ENCODE data around the gene SLC51B.
A peak's percentile ranks its signal among the peaks of the same experiment; 100 is the strongest.
"Not testable (repeated sequence)": the region's sequence is repeated elsewhere in the genome, so short reads cannot be mapped to it uniquely, and the experiment has no call there.

The SLC51B gene

DNA sequence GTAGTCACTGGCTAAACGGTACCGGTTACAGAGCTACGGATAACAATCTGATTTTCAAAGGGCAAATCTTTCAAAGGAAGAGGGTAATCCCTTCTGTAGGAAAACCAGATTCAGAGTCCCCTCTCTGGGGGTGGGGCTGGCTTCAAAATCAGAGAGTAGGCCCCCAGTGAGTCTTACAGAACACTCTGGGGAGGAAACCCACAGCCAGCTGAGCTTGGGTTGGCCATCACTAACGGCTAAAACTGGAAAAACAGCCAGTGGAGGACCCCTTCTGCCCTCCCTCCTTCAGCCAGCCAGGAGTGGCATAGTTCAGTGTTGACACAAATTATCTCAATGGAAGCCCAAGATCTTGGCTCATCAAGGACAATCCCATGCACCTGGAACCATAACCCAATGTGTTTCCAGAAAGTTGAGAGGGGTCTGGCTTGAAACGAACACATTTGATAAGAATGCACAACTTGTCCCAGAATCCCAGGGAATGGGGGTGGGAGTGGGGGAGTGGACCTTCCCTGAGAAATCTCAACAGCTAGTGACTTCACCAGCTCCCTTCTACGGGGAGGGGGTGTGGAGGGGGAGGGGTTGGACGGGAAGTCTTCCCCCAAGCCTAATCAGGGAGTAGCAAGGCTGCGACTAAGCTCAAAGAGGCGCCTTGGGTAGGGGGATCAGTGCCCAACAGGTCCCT, 21.6 kb downstream of the SLC51B start:
- DNase-seq (ENCODE audit: low read depth): no peak

DNA sequence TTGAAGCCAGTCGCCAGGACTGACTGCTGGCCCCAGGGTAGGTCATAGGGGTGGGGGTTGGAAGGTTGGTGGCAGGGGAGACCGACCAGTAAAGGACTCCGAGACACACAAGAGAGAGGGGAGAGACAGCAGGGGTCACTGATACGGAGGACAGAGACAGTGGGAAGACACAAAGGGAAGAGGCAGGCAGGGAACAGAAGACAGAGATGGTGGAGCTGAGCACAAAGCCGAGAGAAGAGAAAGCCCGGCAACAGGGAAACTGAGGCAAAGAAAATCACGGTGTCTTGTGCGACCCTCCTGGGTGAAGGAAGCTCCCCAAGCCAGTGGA, 22.1 kb downstream of the SLC51B start:
- DNase-seq (ENCODE audit: low read depth): no peak

DNA sequence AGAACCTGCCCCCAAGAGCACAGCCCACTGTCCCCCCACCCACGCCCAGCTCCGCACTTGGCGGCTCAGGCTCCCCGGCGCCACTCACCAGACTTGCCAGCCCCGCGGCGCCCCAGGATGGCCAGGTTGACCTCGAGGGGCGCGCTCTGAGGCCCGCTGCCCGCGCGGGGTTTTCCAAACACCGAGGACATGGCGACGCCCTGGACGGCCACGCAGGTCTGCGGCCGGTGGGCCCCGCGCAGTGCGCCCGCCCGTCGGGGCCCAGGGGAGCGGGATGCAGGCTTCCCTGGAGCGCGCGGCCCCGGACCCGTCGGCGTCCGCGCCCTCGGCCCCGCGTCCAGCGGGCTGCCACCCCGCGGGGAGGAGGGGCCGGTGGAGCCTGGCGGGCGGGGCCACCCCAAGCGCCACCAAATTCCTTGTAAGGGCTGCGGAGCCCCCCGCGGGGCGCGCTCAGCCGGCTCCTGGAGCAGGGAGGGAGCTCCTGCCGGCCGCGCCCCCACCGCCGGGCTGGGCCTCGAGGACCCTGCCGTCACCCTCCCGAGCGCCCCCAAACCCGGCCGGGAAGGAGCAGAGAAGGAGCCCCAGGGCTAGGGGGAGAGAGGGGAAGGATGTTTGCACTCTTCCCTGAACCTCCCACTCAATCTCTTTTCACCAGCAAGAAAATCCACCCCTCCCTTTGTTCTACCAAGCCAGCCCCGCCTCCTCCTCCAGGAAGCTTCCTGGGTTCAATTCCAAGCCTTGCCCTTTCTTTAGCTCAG, 22.6 kb downstream of the SLC51B start, which contains the start of gene RASL12:
Gene RASL12, minus strand, starts transcription at position 347 of the 758 bp plus-strand sequence. Its CDS starts 156 bp downstream, at position 191.
- DNase-seq (ENCODE audit: low read depth): no peak

- DNase-seq (ENCODE audit: low read depth): no peak
Observed at GRCh38 chr15:65068403-65068788, 23.2 kb downstream of the SLC51B start.

- DNase-seq (ENCODE audit: low read depth): no peak
Observed at GRCh38 chr15:65069179-65069578, 24.0 kb downstream of the SLC51B start.

DNA sequence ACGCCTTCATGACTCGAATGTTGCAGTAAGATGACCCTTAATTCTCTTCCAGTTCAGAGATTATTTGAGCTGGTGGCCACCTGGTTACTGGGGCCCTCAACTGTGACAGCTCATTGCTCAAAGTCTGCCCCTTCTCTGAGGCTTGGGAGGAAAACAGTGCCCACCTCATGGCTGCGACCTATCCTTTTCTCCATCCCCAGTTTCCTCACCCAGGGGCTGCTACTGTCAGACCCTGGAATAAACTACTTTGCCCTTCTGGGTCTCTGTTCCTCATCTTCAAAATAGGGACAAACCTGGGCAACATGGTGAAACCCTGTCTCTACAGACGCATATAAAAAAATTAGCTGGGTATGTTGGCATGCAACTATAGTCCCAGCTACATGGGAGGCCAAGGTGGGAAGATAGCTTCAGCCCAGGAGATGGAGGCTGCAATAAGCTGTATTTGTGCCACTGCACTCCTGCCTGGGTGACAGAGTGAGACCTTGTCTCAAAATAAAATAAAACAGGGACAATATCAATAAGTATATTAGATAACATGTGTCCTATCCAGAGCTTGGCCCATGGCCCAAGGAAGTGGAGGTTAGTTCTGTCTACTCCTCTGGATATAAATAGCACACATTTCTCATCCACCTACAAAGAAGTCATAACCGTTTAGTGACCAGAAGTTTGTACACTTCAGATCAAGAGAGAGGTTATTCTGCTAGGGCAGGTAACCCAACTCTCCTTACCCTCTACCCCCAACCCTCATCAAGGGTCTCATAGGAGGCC, 24.8 kb downstream of the SLC51B start:
- DNase-seq (ENCODE audit: low read depth): no peak

DNA sequence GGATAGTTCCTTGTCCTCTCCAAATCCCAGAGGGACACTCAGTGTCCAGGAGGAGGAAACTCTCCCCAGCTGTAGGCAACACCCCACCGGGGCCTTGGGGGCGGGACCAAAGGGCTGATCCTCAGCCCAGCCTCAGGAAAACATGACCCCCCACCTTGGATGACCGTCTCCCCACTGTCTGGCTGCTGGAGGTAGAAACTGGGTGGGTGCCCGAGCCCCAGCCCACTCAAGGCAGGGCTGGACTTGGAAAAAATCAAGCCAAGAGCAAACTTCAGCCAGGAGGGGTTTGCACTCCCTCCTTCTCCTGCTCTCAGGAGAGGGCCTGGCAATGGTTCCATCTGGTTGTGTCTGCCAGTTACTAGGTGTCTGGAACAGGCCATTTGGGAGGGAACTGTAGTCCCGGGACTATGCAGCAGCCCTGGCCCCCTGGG, 26.2 kb downstream of the SLC51B start:
- no peak for DNase-seq (ENCODE audit: low read depth)

DNA sequence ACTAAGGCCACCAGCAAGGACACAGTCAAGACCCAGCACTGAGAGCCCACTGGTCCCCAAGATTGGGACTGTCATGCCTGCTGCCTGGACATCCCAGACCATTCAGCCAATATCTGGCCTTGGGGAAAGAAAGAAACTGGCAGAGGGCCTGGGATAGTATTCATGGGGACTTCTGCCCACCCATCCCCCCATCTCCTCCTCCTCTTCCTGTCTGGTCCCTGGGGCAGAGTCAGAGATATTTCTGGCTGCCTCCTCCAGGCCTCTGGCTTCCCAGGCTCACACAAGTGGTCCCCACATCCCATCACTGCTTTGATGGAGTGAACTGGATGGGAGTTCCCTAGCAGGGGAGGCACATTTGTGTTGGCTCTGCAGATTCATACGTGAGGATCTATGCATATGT, 26.8 kb downstream of the SLC51B start:
- no peak for DNase-seq (ENCODE audit: low read depth)

DNA sequence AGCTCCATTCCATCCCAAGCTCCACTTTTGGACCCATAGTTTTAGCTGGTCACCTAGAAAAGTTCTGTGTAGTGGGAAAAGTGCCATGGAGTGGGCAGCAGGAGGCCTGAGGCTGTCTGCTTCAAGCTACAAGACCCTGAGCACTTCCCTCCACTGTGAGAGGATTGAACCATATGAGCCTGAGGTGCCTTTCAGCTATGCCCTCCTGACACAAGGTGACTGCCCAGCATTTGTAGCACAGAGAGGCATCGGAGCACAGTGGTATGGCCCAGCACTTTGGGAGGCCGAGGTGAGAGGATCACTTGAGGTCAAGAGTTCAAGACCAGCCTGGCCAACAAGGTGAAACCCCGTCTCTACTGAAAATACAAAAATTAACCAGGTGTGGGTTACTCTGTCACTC, 27.4 kb downstream of the SLC51B start:
- DNase-seq (ENCODE audit: low read depth): no peak

- not testable (repeated sequence) for DNase-seq (ENCODE audit: low read depth)
Observed at GRCh38 chr15:65074946-65075345, 29.8 kb downstream of the SLC51B start.

DNA sequence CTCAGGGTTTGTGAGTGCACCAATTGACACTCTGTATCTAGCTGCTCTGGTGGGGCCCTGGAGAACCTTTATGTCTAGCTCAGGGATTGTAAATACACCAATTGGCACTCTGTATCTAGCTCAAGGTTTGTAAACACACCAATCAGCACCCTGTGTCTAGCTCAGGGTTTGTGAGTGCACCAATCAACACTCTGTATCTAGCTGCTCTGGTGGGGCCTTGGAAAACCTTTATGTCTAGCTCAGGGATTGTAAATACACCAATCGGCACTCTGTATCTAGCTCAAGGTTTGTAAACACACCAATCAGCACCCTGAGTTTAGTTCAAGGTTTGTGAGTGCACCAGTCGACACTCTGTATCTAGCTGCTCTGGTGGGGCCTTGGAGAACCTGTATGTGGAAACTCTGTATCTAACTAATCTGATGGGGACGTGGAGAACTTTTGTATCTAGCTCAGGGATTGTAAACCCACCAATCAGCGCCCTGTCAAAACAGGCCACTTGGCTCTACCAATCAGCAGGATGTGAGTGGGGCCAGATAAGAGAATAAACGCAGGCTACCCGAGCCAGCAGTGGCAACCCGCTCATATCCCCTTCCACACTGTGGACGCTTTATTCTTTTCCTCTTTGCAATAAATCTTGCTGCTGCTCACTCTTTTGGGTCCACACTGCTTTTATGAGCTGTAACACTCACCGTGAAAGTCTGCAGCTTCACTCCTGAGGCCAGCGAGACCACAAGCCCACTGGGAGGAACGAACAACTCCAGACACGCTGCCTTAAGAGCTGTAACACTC, 30.6 kb downstream of the SLC51B start:
- not testable (repeated sequence) for DNase-seq (ENCODE audit: low read depth)

DNA sequence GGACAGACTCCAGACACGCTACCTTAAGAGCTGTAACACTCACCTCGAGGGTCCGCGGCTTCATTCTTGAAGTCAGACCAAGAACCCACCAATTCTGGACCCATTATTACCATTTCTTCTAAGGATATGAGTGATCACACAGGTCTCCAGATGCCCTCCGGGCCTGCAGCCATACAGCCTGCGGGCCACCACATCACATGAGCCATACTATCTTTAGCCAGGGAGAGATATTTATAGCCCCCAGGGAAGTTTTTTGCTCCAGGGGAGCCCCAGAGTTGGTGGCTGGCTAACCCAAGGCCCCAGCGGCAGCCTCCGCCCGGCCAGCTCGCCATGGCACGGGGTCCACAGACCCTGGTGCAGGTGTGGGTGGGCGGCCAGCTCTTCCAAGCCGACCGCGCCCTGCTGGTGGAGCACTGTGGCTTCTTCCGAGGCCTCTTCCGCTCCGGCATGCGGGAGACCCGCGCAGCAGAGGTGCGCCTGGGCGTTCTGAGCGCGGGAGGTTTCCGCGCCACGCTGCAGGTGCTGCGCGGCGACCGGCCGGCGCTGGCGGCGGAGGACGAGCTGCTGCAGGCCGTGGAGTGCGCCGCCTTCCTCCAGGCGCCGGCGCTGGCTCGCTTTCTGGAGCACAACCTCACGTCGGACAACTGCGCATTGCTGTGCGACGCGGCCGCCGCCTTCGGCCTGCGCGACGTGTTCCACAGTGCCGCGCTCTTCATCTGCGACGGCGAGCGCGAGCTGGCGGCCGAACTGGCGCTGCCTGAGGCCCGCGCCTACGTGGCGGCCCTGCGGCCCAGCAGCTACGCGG, 31.5 kb downstream of the SLC51B start, which contains the start of gene KBTBD13:
Gene KBTBD13, plus strand, starts transcription at position 261 of the 805 bp plus-strand sequence. Its CDS starts 70 bp downstream, at position 331.
- DNase-seq (ENCODE audit: low read depth): no peak

- DNase-seq (ENCODE audit: low read depth): no peak
Observed at GRCh38 chr15:65077291-65077980, 32.2 kb downstream of the SLC51B start.

DNA sequence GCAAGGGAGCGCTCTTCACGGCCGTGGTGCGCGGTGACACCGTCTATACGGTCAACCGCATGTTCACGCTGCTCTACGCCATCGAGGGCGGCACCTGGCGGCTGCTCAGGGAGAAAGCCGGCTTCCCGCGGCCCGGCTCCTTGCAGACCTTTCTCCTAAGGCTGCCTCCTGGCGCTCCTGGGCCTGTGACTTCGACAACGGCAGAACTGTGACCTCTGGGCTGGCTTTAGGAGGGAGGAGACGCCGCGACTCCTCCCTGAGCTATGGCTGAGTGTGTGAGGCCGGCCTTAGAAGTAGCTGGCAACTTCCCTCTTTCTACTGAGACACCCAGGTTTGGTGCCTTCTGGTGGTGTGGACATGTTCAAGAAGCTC, 32.8 kb downstream of the SLC51B start:
- DNase-seq (ENCODE audit: low read depth): peak; percentile 9

- DNase-seq (ENCODE audit: low read depth): no peak
Observed at GRCh38 chr15:65079580-65079979, 34.4 kb downstream of the SLC51B start.

DNA sequence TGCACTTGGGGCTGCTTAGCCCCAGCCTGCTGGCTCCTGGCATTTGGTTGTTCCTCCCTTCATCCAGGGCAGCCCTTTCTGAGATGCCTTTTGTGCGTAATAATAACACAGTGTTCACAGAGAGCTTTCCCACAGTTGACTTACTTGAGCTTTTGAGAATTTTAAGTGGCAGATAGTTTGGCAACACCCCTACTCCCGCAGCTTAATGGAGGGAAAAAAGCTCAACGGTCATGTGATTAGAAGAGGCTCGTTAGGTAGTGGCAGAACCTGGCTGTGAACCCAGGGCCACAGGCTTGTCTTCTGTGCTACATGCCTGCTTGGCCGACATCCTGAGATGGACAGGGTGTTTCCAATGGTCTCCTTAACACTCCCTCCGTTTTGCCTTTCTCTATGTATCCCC, 36.1 kb downstream of the SLC51B start:
- DNase-seq (ENCODE audit: low read depth): no peak

DNA sequence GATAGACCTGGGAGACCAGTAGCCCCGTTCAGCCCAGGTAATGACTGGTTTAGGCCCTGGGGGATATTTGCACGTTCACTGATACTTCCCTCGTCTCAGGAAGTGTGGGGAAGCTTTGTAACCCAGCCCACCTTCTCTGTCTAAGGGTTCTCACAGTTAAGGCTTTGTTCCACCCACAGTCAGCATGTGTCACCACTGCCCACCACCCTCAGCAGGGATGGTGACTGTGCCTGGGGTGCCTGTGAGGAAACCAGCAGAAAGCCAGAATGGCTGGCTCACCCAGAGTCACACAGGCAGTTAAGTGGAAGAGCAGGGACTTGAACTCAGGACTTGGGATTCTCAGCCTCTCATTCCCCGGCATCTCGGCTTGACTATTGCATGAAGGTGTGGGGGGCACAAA, 36.6 kb downstream of the SLC51B start:
- no peak for DNase-seq (ENCODE audit: low read depth)

DNA sequence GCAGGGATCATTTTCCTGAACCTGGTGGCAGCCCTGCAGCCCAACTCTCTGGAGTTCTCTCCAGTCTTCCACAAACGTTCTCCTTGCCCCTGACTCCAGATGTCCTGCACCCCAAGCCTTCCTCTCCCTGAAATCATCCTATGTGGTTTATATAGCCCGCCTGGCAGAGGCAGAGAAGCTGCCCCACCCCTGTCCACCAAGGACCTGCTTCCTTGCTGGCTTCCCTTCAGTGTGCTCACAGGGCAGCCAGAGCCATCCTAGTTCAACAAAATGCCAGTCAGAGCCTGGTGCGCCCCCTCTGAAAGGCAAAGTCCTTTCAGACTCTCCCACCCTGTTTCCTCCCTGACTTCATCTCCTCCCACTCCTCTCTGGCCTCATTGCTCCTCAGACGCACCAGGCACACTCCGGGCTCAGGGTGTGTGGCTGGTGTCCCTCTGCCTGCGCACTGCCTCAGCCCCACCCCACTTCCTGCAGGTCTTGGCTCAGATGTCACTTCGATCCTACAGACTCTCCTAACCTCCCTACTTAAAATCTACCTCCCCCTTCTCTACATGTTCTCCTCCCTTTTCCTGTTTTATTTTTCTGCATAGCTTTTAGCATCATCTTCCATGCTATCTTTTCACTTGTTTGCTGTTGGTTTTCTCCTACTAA, 37.2 kb downstream of the SLC51B start:
- no peak for DNase-seq (ENCODE audit: low read depth)

- no peak for DNase-seq (ENCODE audit: low read depth)
Observed at GRCh38 chr15:65083262-65083701, 38.1 kb downstream of the SLC51B start.
